ENCODE measurements around the gene ADH1A.

DNA sequence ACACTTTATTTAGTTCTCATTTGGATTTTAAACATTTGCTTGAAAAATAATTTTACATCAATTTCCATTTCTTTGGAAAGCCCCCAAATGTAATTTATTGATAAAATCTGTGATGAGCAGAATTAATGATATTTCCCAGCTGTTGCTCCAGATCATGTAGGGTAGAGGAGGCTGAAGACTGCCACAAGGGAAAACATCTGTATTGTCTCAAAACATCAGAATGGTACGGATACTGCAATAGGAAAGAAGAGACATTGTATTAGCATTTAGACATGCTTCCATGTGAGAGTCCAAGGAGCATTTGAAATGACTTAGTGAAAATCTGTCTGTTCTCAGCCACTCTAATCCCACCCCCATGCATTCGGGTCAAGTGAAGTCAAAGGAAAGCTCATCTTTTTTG lies 14.4 kb downstream of the ADH1A start:
- TF ChIP-seq POLR2A (IDR thresholded peaks at IDR 0.05; ENCODE audit: low read length) (no peak), GATA1 (IDR thresholded peaks at IDR 0.05; ENCODE audit: low read depth, low read length) (no peak)

Data from erythroblast (primary cell).